Fibroblast of lung (primary cell): ENCODE data around the gene ESRRB. TPM values are rescaled to one million over a fixed set of nuclear protein-coding genes. Genes with fewer than 3 reads are reported as not detected.

Source experiments
- DNase-seq, 2 donors: peaks; one replicate each; pipeline versions ENCODE4 v3.0.0 to v3.0.0-alpha.2; 2010; ENCODE audit warnings: low read depth in 2 of 2
- H2AFZ ChIP-seq: 2 replicates; pipeline ENCODE4 v1.5.1; 2012; ENCODE audit warnings: low read length, control low read depth, inconsistent platforms
- H3K27ac ChIP-seq: 2 replicates; pipeline ENCODE4 v1.5.1; 2011; ENCODE audit warnings: low read length, control low read depth; ENCODE audit not compliant: insufficient read depth
- H3K27me3 ChIP-seq: 2 replicates; pipeline ENCODE4 v1.5.1; 2011; ENCODE audit warnings: mild to moderate bottlenecking, low read length; ENCODE audit not compliant: control insufficient read depth, insufficient read depth
- H3K36me3 ChIP-seq: 2 replicates; pipeline ENCODE4 v1.5.1; 2011; ENCODE audit warnings: low read length; ENCODE audit not compliant: control insufficient read depth, insufficient read depth
- H3K4me1 ChIP-seq: 2 replicates; pipeline ENCODE4 v1.5.1; 2011; ENCODE audit warnings: low read length; ENCODE audit not compliant: control insufficient read depth, insufficient read depth; ENCODE audit errors: extremely low read depth
- H3K4me2 ChIP-seq: 2 replicates; pipeline ENCODE4 v1.5.1; 2011; ENCODE audit warnings: low read length, control low read depth; ENCODE audit not compliant: insufficient read depth; ENCODE audit errors: extremely low read depth
- H3K4me3 ChIP-seq, 4 experiments: fragments of 200-600 bp in 1 of 4; sonication (generic) in 1 of 4; replicated peaks in 1 of 4; 2 replicates each; pipeline ENCODE4 v1.5.1; 2011 to 2016; ENCODE audit warnings: low read length in 4 of 4, low read depth in 3 of 4, mild to moderate bottlenecking in 3 of 4, control low read depth in 2 of 4, inconsistent platforms in 1 of 4, mixed read lengths in 1 of 4; ENCODE audit not compliant: insufficient read depth in 1 of 4; ENCODE audit errors: control extremely low read depth in 1 of 4
- H3K79me2 ChIP-seq: 2 replicates; pipeline ENCODE4 v1.5.1; 2012; ENCODE audit warnings: mild to moderate bottlenecking, low read length, inconsistent platforms; ENCODE audit not compliant: control insufficient read depth, insufficient read depth
- H3K9ac ChIP-seq: 2 replicates; pipeline ENCODE4 v1.5.1; 2011; ENCODE audit warnings: mild to moderate bottlenecking, low read length, control low read depth; ENCODE audit not compliant: insufficient read depth
- H3K9me3 ChIP-seq: 2 replicates; pipeline ENCODE4 v1.5.1; 2012; ENCODE audit warnings: low read depth, low read length; ENCODE audit not compliant: control insufficient read depth, insufficient read depth
- H4K20me1 ChIP-seq: 2 replicates; pipeline ENCODE4 v1.5.1; 2011; ENCODE audit warnings: low read length; ENCODE audit not compliant: control insufficient read depth, insufficient read depth; ENCODE audit errors: extremely low read depth
- CTCF ChIP-seq, 2 donors: IDR thresholded peaks in 1 of 2; conservative IDR thresholded peaks in 1 of 2; 1 replicate in 1 of 2; 2 replicates in 1 of 2; pipeline ENCODE4 v1.5.1; 2011 to 2012; ENCODE audit warnings: low read length in 2 of 2, control low read depth in 1 of 2, inconsistent platforms in 1 of 2, low read depth in 1 of 2, mild to moderate bottlenecking in 1 of 2
- EZH2 ChIP-seq: IDR thresholded peaks from 2 replicates; pipeline ENCODE4 v1.5.1; 2012; ENCODE audit warnings: low read length, control low read depth, mild to moderate bottlenecking; ENCODE audit errors: missing control alignments
- polyA plus RNA-seq, 2 donors: library from polyadenylated mRNA; depleted of rRNA in 1 of 2; stranded (reverse) in 1 of 2; unstranded in 1 of 2; fragments of >200 nt; gene quantifications; 2 replicates each; pipeline ENCODE4 v1.2.1, GENCODE V29; 2011 to 2012; ENCODE audit warnings: missing spikeins in 1 of 2
- total RNA-seq: library from RNA; depleted of rRNA; stranded (reverse); fragments of >200 nt; gene quantifications from 2 replicates; pipeline ENCODE4 v1.2.1, GENCODE V29; 2014

The ESRRB gene
- total and polyA plus RNA-seq, 2 donors (not counting 1 experiment from before 2014, with no cell fraction given): not detected

GRCh38 chr14:76343386-76343785 is 32.6 kb upstream of the ESRRB start:
- Histone ChIP-seq H3K4me1 (no peaks in the 10 kb centered on the region), H3K79me2 (no peaks in the 10 kb centered on the region), H3K27ac (no peak overlapping the region), H3K4me3 (no peak overlapping the region), H4K20me1 (no peaks in the 10 kb centered on the region), H3K27me3 (no peaks in the 10 kb centered on the region), H3K4me2 (no peak overlapping the region), H2AFZ (no peak overlapping the region), H3K9me3 (no peaks in the 10 kb centered on the region), H3K36me3 (no peaks in the 10 kb centered on the region), H3K9ac (no peak overlapping the region)
- DNase-seq: no peak
- TF ChIP-seq EZH2: no peak
- TF ChIP-seq CTCF (conservative IDR thresholded peaks at IDR 0.05 in 1 of 2, IDR thresholded peaks at IDR 0.05 in 1 of 2; ENCODE audit: low read depth in 1 of 2, low read length in 2 of 2): no peak

- Histone ChIP-seq H3K36me3 (no peaks in the 10 kb centered on the region), H3K27ac (no peak overlapping the region), H3K4me3 (no peak overlapping the region), H3K27me3 (no peaks in the 10 kb centered on the region), H3K4me1 (no peaks in the 10 kb centered on the region), H4K20me1 (no peaks in the 10 kb centered on the region), H3K4me2 (no peak overlapping the region), H3K9me3 (no peaks in the 10 kb centered on the region), H3K9ac (no peak overlapping the region), H2AFZ (no peak overlapping the region), H3K79me2 (no peaks in the 10 kb centered on the region)
- no peak for DNase-seq
- TF ChIP-seq CTCF (conservative IDR thresholded peaks at IDR 0.05 in 1 of 2, IDR thresholded peaks at IDR 0.05 in 1 of 2; ENCODE audit: low read depth in 1 of 2, low read length in 2 of 2) (no peak), EZH2 (no peak)
These were observed 29.4 kb upstream of the ESRRB start for GRCh38 chr14:76346391-76347160.

GRCh38 chr14:76348898-76349297 is 27.0 kb upstream of the ESRRB start:
- no peak for TF ChIP-seq EZH2
- no peak for TF ChIP-seq CTCF (conservative IDR thresholded peaks at IDR 0.05 in 1 of 2, IDR thresholded peaks at IDR 0.05 in 1 of 2; ENCODE audit: low read depth in 1 of 2, low read length in 2 of 2)
- Histone ChIP-seq H3K4me1 (no peaks in the 10 kb centered on the region), H3K9me3 (no peaks in the 10 kb centered on the region), H2AFZ (no peak overlapping the region), H3K27ac (no peak overlapping the region), H4K20me1 (no peaks in the 10 kb centered on the region), H3K9ac (no peak overlapping the region), H3K79me2 (no peaks in the 10 kb centered on the region), H3K36me3 (no peaks in the 10 kb centered on the region), H3K4me2 (no peak overlapping the region), H3K4me3 (no peak overlapping the region), H3K27me3 (no peaks in the 10 kb centered on the region)
- DNase-seq: peak; percentile 11 to 82
